ENCODE results near the gene PLXNA2.

- no peak for TF ChIP-seq CTCF (IDR thresholded peaks at IDR 0.05)
- TF ChIP-seq POLR2A (IDR thresholded peaks at IDR 0.05): no peak
Measured at GRCh38 chr1:208208132-208208487, 36.1 kb downstream of the PLXNA2 start.

Data from body of pancreas (tissue), 4 donors.